Loucy (cell line): Measurements from ENCODE around the gene WNK1.

ENCODE experiments used
- CTCF ChIP-seq: fragments of 200-600 bp; sonication (generic); conservative IDR thresholded peaks from 2 replicates; pipeline ENCODE4 v1.5.1; 2014; ENCODE audit warnings: mild to moderate bottlenecking, antibody characterized with exemption, low read length
- EZH2phosphoT487 ChIP-seq: fragments of 200-600 bp; IDR thresholded peaks from 2 replicates; pipeline ENCODE4 v1.6.1; 2018; ENCODE audit warnings: antibody characterized with exemption, mild to moderate bottlenecking, moderate library complexity, borderline replicate concordance

GRCh38 chr12:863285-863684 lies 110.9 kb downstream of the WNK1 start:
- TF ChIP-seq CTCF (no peak), EZH2phosphoT487 (no peak)
